Urinary bladder (tissue), 4 donors: ENCODE results near the gene VEGFB. TPM values are rescaled to one million over a fixed set of nuclear protein-coding genes. Genes with fewer than 3 reads are reported as not detected.

Experiments used
- DNase-seq: peaks from one replicate; pipeline ENCODE4 v3.0.0-alpha.2; 2015; ENCODE audit errors: extremely low spot score
- H3K27ac ChIP-seq: one replicate; pipeline ENCODE4 v1.5.1; 2013; ENCODE audit warnings: low read depth, mild to moderate bottlenecking, moderate library complexity
- H3K36me3 ChIP-seq: one replicate; pipeline ENCODE4 v1.6.1; 2013; ENCODE audit warnings: mild to moderate bottlenecking, moderate library complexity; ENCODE audit not compliant: insufficient read depth
- H3K4me1 ChIP-seq: one replicate; pipeline ENCODE4 v1.6.1; 2013; ENCODE audit warnings: mild to moderate bottlenecking, moderate library complexity; ENCODE audit not compliant: insufficient read depth
- H3K4me3 ChIP-seq: one replicate; pipeline ENCODE4 v1.5.1; 2013; ENCODE audit warnings: low read depth, low read length
- whole genome bisulfite sequencing: extraction: QIAGEN DNeasy Blood & Tissue Kit; methylation state at CpG from one replicate; pipeline ENCODE4 v1.1.7; 2013; 5-methylcytosine and 5-hydroxymethylcytosine counted together
- polyA plus RNA-seq: library from polyadenylated mRNA; stranded (reverse); fragments of 200-250 nt; gene quantifications from one replicate; pipeline ENCODE4 v1.2.3, GENCODE V29; 2013
- total RNA-seq: library from RNA; depleted of rRNA; stranded (reverse); fragments of >200 nt; gene quantifications from one replicate; pipeline ENCODE4 v1.2.3, GENCODE V29; 2014
- donor health status: healthy with polysubstance abuse.
- donor health status: healthy.

The VEGFB gene
- total and polyA plus RNA-seq, 2 donors: 18.9 to 123 TPM

DNA sequence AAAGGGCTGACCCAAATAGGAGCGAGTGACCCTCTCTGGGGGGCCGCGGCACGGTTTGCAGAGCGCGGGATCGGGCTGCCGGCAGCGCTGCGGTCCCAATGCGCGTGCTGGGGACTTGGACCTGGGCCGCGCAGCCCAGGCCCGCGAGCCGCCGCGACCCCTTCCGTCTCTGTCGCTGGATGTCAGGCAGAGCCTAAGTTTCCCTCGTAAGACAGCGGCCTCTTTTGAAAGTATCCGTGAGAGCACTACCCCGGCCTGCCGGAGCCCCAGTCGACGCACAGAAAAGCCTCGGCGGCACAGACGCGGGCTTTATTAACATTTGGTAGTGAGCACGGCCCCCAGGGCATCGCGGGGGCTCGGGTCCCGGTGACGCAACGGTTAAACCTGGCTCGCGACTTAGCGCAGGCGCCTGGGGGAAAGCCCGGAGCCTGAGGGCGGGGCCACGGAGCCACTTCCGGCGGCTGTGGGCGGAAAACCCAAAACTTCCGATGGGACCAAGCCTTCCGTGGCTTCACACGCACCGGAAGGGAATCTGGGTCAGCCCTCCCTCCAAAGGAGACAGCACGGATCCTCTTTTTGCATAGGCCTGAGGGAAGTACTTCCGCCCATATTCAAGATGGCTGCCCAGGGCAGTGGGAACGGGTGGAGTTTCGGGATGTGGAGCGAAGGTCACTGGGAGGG is 35.3 kb downstream of the VEGFB start:
- DNase-seq: peak; percentile 99
- H3K36me3 ChIP-seq: no peaks in the 10 kb centered on the region
- H3K27ac ChIP-seq: peak overlapping the region; percentile 92
- H3K4me1 ChIP-seq: no peaks in the 10 kb centered on the region
- WGBS: under 1% methylated on average over 58 of the region's 58 CpGs
- peak overlapping the region; percentile 59 for H3K4me3 ChIP-seq

DNA sequence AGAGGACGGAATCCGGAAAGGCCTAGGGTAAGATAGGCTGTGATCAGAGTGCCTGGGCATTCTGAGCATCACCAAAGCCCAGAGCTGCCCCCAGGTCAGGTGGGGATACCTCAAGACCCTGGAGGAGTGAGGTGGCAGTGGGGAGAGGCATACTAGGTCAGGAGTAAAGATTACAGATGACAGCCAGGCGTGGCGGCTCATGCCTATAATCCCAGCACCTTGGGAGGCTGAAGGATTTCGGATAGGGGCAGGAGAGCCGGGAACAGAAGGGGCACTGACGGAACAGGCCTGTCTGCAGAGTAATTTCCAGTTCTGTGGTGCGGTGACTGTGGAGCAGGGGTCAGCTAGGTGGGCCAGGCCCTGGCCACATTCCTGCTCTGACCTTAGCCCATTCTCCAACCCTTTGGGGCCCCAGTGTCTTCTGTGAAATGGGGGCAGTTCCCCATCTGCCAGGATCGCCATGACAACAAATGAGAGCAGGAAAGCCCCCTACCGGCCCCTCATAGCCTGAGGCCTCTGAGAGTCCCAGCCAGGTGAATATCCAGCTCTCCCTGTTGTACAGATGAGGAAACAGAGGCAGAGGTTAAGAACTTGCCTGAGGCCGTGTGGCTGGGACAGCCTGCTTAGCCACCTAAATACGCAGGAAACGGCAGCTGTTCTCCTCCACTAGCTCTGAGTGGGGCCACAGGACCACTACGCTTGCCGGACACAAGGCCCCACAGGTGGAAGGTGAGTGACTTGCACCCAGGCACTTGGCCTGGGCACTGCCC is 40.8 kb downstream of the VEGFB start:
- no peak for DNase-seq
- 88% methylated on average over 15 of the region's 15 CpGs for WGBS
- Histone ChIP-seq H3K4me3 (no peak overlapping the region), H3K27ac (no peak overlapping the region), H3K4me1 (no peaks in the 10 kb centered on the region), H3K36me3 (no peaks in the 10 kb centered on the region)

DNA sequence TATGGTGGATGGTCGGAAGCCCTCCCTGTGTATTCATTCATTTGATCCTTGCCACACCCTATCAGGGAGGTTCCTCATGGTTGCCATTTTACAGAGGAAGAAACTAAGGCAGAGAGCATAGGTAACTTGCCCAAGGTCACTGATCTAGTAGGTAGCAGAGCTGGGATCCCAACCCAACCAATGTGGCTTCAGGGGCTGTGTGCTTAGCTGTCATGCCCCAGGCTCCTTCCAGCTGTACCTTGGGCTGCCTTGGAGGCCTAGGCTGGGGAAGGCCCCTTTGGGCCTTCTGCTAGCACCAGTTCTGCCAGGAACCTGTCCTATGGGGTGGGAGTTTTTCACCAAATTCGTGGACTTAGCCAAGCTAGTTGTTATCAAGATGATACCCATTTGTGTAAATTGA is 41.5 kb downstream of the VEGFB start:
- no peaks in the 10 kb centered on the region for H3K4me1 ChIP-seq
- no peak overlapping the region for H3K4me3 ChIP-seq
- no peaks in the 10 kb centered on the region for H3K36me3 ChIP-seq
- 75% methylated on average over 2 of the region's 2 CpGs for WGBS
- no peak for DNase-seq
- H3K27ac ChIP-seq: no peak overlapping the region

DNA sequence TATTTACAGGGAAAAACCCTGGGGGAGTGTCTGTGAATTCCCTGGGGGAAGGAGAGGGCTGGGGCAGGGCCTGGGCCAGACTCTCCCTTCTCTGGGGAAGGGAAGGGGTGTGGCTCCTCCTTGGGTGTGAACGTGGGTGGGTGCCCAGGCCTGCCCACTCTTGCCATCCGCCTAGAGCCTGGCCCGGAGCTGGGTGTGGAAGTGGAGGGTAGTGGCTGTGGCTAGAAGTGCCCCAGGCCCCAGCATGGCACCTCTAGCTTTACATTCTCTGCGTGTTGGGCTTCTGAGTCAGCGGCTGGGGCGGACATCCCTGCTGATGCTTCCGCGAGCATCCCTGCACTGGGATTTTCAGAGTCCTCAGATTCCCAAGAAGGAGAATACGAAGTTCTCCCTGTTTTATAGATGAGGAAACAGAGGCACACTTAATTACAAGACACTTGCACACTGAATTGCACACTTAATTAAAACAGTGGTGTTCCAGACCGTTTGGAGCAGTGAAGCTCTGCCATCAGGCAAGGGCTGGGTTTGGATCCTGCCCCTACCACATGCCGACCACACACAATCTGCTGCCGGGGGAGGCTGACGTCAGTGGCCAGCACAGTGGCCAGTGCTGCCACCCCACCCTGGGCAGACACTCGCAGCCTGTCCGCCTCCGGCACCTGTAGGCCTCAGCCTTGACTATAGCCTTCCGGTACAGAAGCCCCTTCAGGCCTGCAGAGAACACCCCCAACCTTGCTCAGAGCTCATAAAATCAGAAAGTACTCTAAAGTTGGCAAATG is 42.5 kb downstream of the VEGFB start:
- H3K27ac ChIP-seq: no peak overlapping the region
- DNase-seq: no peak
- H3K36me3 ChIP-seq: no peaks in the 10 kb centered on the region

DNA sequence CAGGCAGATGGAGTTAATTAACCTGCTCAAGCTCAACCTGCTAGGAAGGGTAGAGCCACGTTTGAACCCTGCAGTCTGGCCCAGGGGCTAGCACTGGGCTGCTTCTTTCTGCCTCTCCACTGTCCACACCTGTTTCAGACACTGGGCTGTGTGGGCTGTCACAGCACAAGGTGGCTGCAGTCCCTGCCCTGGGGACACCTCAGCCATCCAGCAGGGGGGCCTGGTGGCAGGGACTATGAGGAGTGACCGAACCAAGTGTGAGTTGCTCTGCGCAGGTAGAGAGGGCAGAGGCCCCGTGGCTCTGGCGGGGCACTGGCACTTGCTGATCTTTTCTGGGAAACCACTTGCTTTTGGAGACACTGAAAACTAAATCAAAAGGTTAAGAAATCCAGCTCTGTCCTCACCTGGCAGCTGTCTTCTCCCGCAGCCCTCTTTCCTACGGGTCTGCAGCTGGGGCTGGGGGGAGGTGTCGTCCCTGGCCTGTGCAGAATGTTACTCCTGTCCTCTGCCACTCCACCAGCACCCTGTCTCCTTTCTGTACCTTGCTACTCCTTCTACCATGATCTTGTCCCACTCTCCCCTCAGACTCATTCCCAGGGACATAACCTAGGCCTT is 44.3 kb downstream of the VEGFB start:
- Histone ChIP-seq H3K27ac (no peak overlapping the region), H3K4me1 (no peaks in the 10 kb centered on the region), H3K4me3 (no peak overlapping the region), H3K36me3 (no peaks in the 10 kb centered on the region)
- 86% methylated on average over 8 of the region's 8 CpGs for WGBS
- no peak for DNase-seq

More for the DNA sequence above, 42.5 kb downstream of the VEGFB start:
- no peaks in the 10 kb centered on the region for H3K4me1 ChIP-seq
- no peak overlapping the region for H3K4me3 ChIP-seq
- WGBS: 78% methylated on average over 17 of the region's 17 CpGs

DNA sequence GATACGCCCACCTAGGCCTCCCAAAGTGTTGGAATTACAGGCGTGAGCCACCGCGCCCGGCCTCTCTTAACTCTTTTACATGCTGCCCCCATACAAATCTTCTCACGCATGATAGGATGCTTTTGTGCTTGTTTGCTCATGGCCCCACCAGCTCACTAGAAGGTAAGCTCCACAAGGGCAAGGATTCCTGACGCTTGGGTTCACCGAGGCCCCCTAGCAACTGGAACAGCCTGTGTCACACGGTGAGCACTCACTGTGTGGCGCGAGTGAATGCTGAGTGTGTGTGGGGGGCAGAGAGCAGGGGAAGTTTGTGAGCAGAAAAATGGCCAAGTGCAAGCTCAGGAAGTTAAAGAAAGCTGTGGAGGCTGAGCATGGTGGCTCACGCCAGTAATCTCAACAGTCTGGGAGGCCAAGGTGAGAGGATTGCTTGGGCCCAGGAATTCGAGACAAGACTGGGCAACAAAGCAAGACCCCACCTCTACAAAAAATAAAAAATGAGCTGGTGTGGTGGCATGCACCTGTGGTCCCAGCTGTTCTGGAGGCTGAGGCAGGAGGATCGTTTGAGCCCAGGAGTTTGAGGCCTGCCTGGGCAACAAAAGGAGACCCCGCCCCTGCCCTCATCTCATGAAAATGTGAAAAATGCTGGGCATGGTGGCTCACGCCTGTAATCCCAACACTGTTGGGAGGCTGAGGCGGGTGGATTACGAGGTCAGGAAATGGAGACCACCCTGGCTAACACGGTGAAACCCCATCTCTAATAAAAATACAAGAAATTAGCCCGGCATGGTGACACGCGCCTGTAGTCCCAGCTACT is 47.8 kb downstream of the VEGFB start:
- WGBS: 94% methylated on average over 22 of the region's 22 CpGs
- no peak overlapping the region for H3K27ac ChIP-seq
- no peaks in the 10 kb centered on the region for H3K4me1 ChIP-seq
- DNase-seq: no peak
- H3K4me3 ChIP-seq: no peak overlapping the region
- no peaks in the 10 kb centered on the region for H3K36me3 ChIP-seq

DNA sequence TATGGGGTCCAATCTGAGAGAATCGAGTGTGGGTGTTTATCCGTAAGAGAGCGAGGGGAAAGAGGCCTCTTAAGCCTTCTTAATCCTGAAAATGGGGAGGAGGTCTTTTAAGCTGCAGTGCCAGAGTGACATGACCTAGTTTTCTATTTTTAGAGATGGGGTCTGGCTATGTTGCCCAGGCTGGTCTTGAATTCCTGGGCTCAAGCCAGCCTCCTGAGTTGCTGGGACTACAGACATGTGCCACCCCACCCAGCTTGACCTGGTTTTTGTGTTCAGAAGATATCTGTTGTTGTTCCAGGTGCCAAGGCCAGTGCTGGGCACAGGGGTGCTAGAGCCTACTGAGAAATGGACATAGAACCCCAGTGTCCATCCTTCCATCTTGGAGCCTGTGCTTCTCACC is 48.7 kb downstream of the VEGFB start:
- no peak for DNase-seq
- H3K27ac ChIP-seq: no peak overlapping the region
- WGBS: 90% methylated on average over 3 of the region's 3 CpGs
- no peak overlapping the region for H3K4me3 ChIP-seq
- H3K36me3 ChIP-seq: no peaks in the 10 kb centered on the region
- H3K4me1 ChIP-seq: no peaks in the 10 kb centered on the region

DNA sequence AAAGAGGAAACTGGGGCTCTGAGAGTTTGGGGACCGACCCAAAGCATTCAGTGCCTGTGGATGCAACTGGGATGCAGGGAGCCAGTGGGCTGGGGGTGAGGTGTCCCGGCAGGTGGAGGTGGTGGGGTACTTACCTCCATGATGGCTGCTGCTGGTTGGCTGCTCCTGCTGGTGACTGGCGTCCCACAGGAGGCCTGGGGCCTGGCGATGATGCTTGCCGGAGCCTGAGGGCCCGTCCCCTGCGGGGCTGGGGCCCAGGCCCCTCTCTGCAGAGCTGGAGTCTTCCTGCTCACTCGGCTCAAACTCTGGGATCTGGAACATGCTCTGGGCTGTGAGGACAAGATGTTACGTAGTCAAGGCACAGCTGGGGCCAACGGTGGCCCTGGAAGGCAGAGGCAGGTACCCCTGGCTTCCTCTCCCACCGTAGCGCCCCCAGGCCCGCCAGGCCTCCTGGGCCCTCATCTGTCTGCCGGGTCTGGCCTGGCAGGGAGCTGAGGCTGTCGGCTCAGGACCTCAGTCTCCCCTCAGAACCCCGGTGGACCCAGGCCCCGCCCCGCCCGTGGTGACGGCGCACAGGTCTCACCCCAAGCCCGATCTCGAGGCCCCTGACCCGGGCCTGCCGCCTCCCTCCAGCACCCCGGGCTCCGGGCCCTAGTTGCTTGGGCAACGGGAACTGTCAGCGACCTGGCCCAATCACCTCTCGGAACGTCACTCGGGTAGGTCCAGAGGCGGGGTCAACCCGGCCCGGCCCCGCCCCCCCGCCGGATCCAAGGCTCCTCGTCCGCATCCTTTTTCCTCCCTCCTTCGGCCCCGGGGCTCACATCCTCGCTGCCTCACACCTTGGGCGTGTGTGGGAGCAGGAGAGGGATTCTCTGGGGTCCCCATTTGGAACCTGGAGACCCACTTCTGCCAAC is 49.9 kb downstream of the VEGFB start, which contains the start of gene BAD:
TSS of gene BAD (minus strand) at position 618 of the 914 bp plus-strand sequence. CDS start at position 321, 297 bp downstream.
- WGBS: 3% methylated on average over 44 of the region's 44 CpGs
- Histone ChIP-seq H3K4me1 (no peaks in the 10 kb centered on the region), H3K27ac (peak within 1 kb of the TSS; percentile 96), H3K4me3 (peak within 1 kb of the TSS; percentile 75), H3K36me3 (no peaks in the 10 kb centered on the region)
- peak; percentile 88 for DNase-seq

DNA sequence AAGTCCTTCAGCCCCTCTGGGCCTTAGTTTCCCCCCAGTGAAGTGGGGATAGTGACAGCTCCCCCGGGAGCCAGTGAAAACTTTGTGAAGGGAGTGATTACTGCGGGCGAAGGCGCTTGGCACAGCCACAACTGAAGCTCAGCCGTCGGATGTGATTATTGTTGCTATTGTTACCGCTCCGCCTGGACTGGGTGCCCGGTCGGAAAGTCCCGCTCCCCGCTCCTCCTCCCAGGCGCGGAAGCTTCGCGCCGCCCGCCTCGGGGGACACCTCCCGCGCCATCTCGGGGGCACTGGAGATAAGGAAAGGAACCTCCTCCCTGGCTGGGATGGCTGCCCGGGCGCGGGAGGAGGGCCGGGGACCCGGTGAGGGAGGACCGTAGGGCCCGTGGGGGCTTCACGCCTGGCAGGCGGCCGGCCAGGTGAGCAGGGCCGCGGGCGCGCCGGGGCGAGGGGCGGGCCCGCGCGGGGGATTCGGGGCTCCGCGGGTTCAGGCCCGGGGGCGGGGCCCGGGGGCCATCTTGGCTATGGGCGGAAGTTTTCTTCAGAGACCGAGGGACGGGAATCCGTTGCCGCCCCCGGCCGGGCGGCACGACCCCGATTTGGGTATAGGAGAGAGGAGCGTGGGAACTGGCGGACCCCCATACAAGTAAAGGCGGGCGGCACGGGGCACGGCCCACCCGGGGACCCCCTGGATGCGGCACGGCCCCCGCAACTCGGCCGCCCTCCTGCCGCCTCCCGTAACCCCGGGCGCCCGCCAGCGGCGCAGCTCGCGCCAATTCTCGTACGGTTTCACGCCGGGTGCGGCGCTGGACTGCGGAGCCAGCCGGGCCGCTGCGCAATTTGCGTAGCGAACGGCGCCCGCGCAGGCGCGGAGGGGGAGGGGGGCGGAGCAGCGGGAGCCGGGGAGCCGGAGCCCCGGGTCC is 50.8 kb downstream of the VEGFB start, which contains the start of gene GPR137:
TSS of gene GPR137 (plus strand) at position 887 of the 923 bp plus-strand sequence. CDS start 677 bp downstream, outside the sequence.
- DNase-seq: no peak
- H3K36me3 ChIP-seq: no peaks in the 10 kb centered on the region
- WGBS: under 1% methylated on average over 100 of the region's 102 CpGs
- H3K27ac ChIP-seq: peak within 1 kb of the TSS; percentile 96
- peak within 1 kb of the TSS; percentile 75 for H3K4me3 ChIP-seq
- no peaks in the 10 kb centered on the region for H3K4me1 ChIP-seq

DNA sequence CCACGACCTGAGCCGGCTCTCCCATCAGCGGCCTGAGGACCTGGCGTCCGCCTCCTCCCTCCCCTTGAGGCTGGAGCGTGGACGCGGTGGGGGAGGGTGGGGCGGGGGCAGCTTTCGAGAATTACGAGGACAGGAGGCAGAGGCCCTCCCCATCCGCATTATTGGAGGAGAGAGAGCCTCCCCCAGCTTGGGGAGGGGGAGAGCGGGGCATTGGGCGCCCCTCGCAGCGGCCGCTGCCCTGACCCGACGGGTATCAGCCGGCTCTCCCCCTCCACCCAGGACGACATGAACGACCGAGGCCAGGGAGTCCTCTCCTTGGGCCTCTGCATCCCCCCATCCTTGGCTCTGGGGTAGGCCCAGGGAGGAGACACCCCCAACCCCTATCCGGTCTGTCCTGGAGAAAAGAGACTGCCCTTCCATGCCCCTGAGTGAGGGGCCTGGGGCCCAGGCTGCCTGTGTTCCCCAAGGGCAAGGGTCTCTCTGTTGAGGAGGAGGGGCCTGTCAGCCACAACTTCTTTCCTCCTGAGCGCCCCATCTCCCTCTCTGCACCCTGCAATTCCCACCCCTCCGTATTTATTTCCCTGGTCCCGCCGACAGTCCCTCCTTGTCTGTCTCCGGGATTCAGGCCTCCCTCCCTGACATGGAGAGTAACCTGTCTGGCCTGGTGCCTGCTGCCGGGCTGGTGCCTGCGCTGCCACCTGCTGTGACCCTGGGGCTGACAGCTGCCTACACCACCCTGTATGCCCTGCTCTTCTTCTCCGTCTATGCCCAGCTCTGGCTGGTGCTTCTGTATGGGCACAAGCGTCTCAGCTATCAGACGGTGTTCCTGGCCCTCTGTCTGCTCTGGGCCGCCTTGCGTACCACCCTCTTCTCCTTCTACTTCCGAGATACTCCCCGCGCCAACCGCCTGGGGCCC is 51.8 kb downstream of the VEGFB start:
- WGBS: 25% methylated on average over 40 of the region's 40 CpGs
- Histone ChIP-seq H3K4me3 (peak overlapping the region; percentile 75), H3K36me3 (no peaks in the 10 kb centered on the region), H3K27ac (no peak overlapping the region), H3K4me1 (no peaks in the 10 kb centered on the region)
- no peak for DNase-seq
